Measurements from ENCODE around the gene PDGFRA. TPM values are rescaled to one million over a fixed set of nuclear protein-coding genes. Genes with fewer than 3 reads are reported as not detected.

The PDGFRA gene
- total and polyA plus RNA-seq, 10 of the 15 experiments (the other 5 are each of a cell fraction or from before 2014, with no cell fraction given): 0.01 to 0.28 (median 0.06) TPM; not detected in 5

DNA sequence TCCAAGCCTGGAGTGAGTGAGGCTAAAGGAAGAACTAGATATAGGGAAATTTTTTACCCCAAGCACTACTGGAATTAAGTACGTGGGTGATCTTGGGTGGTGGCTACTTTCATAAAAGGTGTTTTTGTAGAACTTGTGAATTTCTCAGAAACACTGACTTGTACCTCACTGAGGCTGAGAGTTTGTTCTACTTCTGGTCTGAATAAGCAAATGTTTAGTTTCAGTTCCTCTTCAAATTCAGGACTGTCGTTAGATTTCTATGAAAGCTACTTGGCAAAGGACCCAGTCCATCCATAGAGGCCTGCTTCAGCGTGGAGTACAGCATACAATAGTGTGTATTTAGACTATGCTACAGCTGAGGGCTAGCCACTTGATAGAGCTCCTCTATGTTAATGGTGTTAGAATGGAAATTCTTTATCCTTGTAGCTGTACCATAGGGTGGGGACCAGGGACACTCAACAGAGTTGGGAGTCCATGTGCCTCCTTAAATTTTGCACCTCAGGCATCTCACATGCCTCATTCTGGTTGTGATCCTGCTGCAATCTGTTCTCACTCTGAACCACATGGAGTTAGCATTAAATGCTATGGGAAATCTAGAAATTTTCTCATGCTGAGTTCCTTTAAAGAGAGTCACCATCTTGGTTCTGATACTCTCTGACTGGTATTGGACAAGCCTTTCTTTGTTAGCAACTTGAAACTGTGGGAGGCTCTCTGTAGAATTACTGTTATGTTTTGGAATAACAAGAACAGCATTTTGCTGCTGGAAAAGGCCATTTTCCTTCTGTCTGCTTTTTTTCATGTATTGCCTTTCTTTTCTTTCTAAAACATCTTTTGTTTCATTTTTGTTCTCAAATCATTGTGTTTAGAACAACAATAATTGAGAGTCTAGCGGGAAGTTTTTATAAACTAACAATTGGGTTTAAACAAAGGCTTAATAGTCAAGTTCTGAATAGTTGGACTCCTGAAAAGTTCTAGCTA, 86.8 kb downstream of the PDGFRA start:
- H2AFZ ChIP-seq (ENCODE audit: control insufficient read depth, low read depth, low read length): peak overlapping the region; percentile 28
- CTCF ChIA-PET: interaction anchor here (0.9 to 4.7 kb wide), 3 partner anchors 117 to 127 kb away, joined by 3 to 31 read pairs (median 3); no protein-coding TSS in a partner anchor
- in situ Hi-C loops (cut with MboI): loop anchor here (25.0 kb wide), 1 partner anchor 1246 kb away; no protein-coding TSS in a partner anchor
- TF ChIP-seq SMAD5 (IDR thresholded peaks at IDR 0.05; ENCODE audit: low read depth): no peak
- TF ChIP-seq, protein P1, sequence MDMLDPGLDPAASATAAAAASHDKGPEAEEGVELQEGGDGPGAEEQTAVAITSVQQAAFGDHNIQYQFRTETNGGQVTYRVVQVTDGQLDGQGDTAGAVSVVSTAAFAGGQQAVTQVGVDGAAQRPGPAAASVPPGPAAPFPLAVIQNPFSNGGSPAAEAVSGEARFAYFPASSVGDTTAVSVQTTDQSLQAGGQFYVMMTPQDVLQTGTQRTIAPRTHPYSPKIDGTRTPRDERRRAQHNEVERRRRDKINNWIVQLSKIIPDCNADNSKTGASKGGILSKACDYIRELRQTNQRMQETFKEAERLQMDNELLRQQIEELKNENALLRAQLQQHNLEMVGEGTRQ (IDR thresholded peaks at IDR 0.05; ENCODE audit: borderline replicate concordance, low read depth, low read length): no peak
- peak; percentile 79; the same call in 1 of the 2 replicates for TF ChIP-seq MTA3 (IDR thresholded peaks at IDR 0.05; ENCODE audit: borderline replicate concordance, low read length)
- peak; percentile 79 for TF ChIP-seq JUNB (IDR thresholded peaks at IDR 0.05)
- TF ChIP-seq STAT3 (IDR thresholded peaks at IDR 0.05; ENCODE audit: low read depth, low read length): no peak
- TF ChIP-seq NFIC (IDR thresholded peaks at IDR 0.05; ENCODE audit: low read depth, low read length): peak; percentile 81
- peak; percentile 93 for TF ChIP-seq DPF2 (IDR thresholded peaks at IDR 0.05)
- peak; percentile 96 for TF ChIP-seq POU2F2 (IDR thresholded peaks at IDR 0.05; ENCODE audit: borderline replicate concordance, low read depth, low read length)
- no peak for TF ChIP-seq SREBF1 (IDR thresholded peaks at IDR 0.05; ENCODE audit: low read length)
- no peak for TF ChIP-seq NFYB (IDR thresholded peaks at IDR 0.05; ENCODE audit: insufficient read depth, low read depth, low read length)
- TF ChIP-seq ZNF207 (IDR thresholded peaks at IDR 0.05; ENCODE audit: borderline replicate concordance): no peak
- TF ChIP-seq SIX5 (IDR thresholded peaks at IDR 0.05; ENCODE audit: low read depth, low read length, severe bottlenecking): no peak
- TF ChIP-seq BCL11A (IDR thresholded peaks at IDR 0.05; ENCODE audit: low read depth, low read length): peak; percentile 81
- TF ChIP-seq HDGF (IDR thresholded peaks at IDR 0.05): no peak
- no peak for TF ChIP-seq POLR2AphosphoS5 (IDR thresholded peaks at IDR 0.05; ENCODE audit: low read length)
- 0 out of 2 replicates have a peak, but pooled peaks have one; percentile 30 for TF ChIP-seq GATAD2B (conservative IDR thresholded peaks at IDR 0.05; ENCODE audit: low read depth)
- TF ChIP-seq EGR1 (IDR thresholded peaks at IDR 0.05; ENCODE audit: borderline replicate concordance in 1 of 2, low read depth in 2 of 2, low read length in 2 of 2): no peak
- TF ChIP-seq, protein P2, sequence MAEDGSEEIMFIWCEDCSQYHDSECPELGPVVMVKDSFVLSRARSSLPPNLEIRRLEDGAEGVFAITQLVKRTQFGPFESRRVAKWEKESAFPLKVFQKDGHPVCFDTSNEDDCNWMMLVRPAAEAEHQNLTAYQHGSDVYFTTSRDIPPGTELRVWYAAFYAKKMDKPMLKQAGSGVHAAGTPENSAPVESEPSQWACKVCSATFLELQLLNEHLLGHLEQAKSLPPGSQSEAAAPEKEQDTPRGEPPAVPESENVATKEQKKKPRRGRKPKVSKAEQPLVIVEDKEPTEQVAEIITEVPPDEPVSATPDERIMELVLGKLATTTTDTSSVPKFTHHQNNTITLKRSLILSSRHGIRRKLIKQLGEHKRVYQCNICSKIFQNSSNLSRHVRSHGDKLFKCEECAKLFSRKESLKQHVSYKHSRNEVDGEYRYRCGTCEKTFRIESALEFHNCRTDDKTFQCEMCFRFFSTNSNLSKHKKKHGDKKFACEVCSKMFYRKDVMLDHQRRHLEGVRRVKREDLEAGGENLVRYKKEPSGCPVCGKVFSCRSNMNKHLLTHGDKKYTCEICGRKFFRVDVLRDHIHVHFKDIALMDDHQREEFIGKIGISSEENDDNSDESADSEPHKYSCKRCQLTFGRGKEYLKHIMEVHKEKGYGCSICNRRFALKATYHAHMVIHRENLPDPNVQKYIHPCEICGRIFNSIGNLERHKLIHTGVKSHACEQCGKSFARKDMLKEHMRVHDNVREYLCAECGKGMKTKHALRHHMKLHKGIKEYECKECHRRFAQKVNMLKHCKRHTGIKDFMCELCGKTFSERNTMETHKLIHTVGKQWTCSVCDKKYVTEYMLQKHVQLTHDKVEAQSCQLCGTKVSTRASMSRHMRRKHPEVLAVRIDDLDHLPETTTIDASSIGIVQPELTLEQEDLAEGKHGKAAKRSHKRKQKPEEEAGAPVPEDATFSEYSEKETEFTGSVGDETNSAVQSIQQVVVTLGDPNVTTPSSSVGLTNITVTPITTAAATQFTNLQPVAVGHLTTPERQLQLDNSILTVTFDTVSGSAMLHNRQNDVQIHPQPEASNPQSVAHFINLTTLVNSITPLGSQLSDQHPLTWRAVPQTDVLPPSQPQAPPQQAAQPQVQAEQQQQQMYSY (CRISPR knock-in tag; IDR thresholded peaks at IDR 0.05): no peak
- no peak for TF ChIP-seq WRNIP1 (IDR thresholded peaks at IDR 0.05; ENCODE audit: borderline replicate concordance, low read depth, low read length)

More for the DNA sequence above, 86.8 kb downstream of the PDGFRA start:
- WGBS (ENCODE audit: insufficient coverage, insufficient replicate concordance, low lambda C conversion rate, missing lambda C conversion rate): 24% methylated on average over 4 of the region's 4 CpGs
- BruUV-seq (replicated peaks): no TSS peak
- no peaks in the 10 kb centered on the region for H3K79me2 ChIP-seq (ENCODE audit: control insufficient read depth, insufficient read depth, low read length)
- ChIA-PET RAD21 (ENCODE audit: unreplicated experiment) (no interaction called here), SMC1A (ENCODE audit: uncharacterized antibody, unreplicated experiment) (interaction anchor here (1.4 to 1.8 kb wide), 2 partner anchors 14 to 123 kb away, joined by 3 read pairs; no protein-coding TSS in a partner anchor), POLR2A (no interaction called here)
- DNase-seq (ENCODE audit: low read depth, low spot score) (peak; percentile 86), ATAC-seq (peak; percentile 96), FAIRE-seq (peak; percentile 97)
- 0 out of 2 replicates have a peak overlapping the region, but pooled peaks have one; percentile 20 for H3K4me3 ChIP-seq
- peaks cover 18% of the 10 kb centered on the region for H3K4me1 ChIP-seq (ENCODE audit: control insufficient read depth, insufficient read depth, low read length)
- no peaks in the 10 kb centered on the region for H3K36me3 ChIP-seq (ENCODE audit: control insufficient read depth in 2 of 2, insufficient read depth in 2 of 2, low read length in 1 of 2)
- peak overlapping the region; percentile 77 for H3K27ac ChIP-seq (ENCODE audit: control insufficient read depth, insufficient read depth)
- no peak overlapping the region; the same call in 1 of the 2 replicates for H3K9ac ChIP-seq (ENCODE audit: control insufficient read depth, insufficient read depth, low read length)
- H3K4me2 ChIP-seq (ENCODE audit: control insufficient read depth, insufficient read depth): peak overlapping the region; percentile 92
- H3K27me3 ChIP-seq (replicated peaks in 1 of 2; ENCODE audit: control insufficient read depth in 2 of 2, insufficient read depth in 2 of 2, low read length in 1 of 2): no peaks in the 10 kb centered on the region
- H3K9me3 ChIP-seq (replicated peaks; ENCODE audit: control insufficient read depth, insufficient read depth, low read length): no peaks in the 10 kb centered on the region; the same call in 1 of the 3 replicates
- H4K20me1 ChIP-seq (ENCODE audit: control insufficient read depth, insufficient read depth): no peaks in the 10 kb centered on the region
- intact Hi-C loops (cut with micrococcal nuclease; ENCODE audit: unreplicated experiment): no loop called here
